ENCODE data around the gene TRIM64.

GRCh38 chr11:89922195-89922660 lies 43.6 kb upstream of the TRIM64 start, which contains the start of gene TRIM49D1:
- TF ChIP-seq POLR2A (IDR thresholded peaks at IDR 0.05; ENCODE audit: low read depth, low read length), result no peak
- TF ChIP-seq POLR2AphosphoS5 (IDR thresholded peaks at IDR 0.05; ENCODE audit: low read depth, low read length), result no peak
